Upper lobe of right lung (tissue), 1 donor: Measurements from ENCODE around the gene DAB1. TPM values are rescaled to one million over a fixed set of nuclear protein-coding genes. Genes with fewer than 3 reads are reported as not detected.
"Not testable (repeated sequence)": the region's sequence is repeated elsewhere in the genome, so short reads cannot be mapped to it uniquely, and the experiment has no call there.

Experiments
- ATAC-seq: fragments of 200-7000 bp; cut with Tn5 transposase; one replicate; pipeline ENCODE4 v1.9.1; 2020; ENCODE audit warnings: mild to moderate bottlenecking, moderate library complexity
- DNase-seq: peaks from one replicate; pipeline ENCODE4 v3.0.0-alpha.2; 2020
- H3K27ac ChIP-seq: fragments of 200-600 bp; one replicate; pipeline ENCODE4 v1.8.0; 2022
- H3K27me3 ChIP-seq: fragments of 200-600 bp; one replicate; pipeline ENCODE4 v1.8.0; 2022; ENCODE audit warnings: mild to moderate bottlenecking
- H3K36me3 ChIP-seq: fragments of 200-600 bp; one replicate; pipeline ENCODE4 v1.8.0; 2022
- H3K4me1 ChIP-seq: fragments of 200-600 bp; one replicate; pipeline ENCODE4 v1.8.0; 2022
- H3K4me3 ChIP-seq: fragments of 200-600 bp; one replicate; pipeline ENCODE4 v1.8.0; 2022; ENCODE audit warnings: mild to moderate bottlenecking
- H3K9me3 ChIP-seq: fragments of 200-600 bp; one replicate; pipeline ENCODE4 v1.8.0; 2022
- intact Hi-C: fragments of 100-400 bp; cut with DNase I; formaldehyde crosslinking; loops from one replicate; pipeline ENCODE4 v1.11.0; 2022
- total RNA-seq: library from RNA; stranded (reverse); fragmentation: NEBNext Ultra II Directional; extraction: Animal tissue kit (Norgen Biotek cat#: 25700); gene quantifications from one replicate; pipeline ENCODE4 v1.2.1, GENCODE V29; 2021
- TF ChIP-seq, protein P1 (sequence below): fragments of 200-600 bp; IDR thresholded peaks from one replicate; pipeline ENCODE4 v1.8.0; 2022; ENCODE audit warnings: antibody characterized with exemption
- donor health status: DM: no; HTN: yes; CAD: no; lungs with severe emphysema.

The DAB1 gene
- total RNA-seq, 1 donor from 2014 or later, result 0.29 TPM

DNA sequence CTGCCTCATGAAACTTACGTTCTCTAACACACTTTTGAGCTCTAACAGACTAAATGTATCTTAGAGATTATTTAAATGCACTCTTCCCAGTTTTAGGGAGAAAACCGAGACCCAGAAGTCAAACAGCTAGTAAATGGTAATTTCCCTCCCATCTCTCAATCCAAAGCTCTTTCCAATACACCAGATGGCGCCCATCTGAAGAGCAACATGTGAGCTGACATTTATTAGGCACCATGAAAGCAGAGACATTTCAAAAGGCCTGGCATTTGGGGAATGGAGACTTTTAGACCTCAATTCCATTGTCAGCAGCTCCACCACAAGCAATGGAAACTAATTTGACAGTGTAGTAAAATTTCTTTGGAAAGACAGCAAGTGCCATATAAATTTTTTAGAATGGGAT lies 191.4 kb downstream of the DAB1 start:
- Histone ChIP-seq H3K27ac (no peak overlapping the region), H3K36me3 (no peaks in the 10 kb centered on the region), H3K4me3 (no peak overlapping the region), H3K4me1 (no peaks in the 10 kb centered on the region), H3K27me3 (no peaks in the 10 kb centered on the region), H3K9me3 (no peaks in the 10 kb centered on the region)
- no peak for DNase-seq
- TF ChIP-seq, protein P1, sequence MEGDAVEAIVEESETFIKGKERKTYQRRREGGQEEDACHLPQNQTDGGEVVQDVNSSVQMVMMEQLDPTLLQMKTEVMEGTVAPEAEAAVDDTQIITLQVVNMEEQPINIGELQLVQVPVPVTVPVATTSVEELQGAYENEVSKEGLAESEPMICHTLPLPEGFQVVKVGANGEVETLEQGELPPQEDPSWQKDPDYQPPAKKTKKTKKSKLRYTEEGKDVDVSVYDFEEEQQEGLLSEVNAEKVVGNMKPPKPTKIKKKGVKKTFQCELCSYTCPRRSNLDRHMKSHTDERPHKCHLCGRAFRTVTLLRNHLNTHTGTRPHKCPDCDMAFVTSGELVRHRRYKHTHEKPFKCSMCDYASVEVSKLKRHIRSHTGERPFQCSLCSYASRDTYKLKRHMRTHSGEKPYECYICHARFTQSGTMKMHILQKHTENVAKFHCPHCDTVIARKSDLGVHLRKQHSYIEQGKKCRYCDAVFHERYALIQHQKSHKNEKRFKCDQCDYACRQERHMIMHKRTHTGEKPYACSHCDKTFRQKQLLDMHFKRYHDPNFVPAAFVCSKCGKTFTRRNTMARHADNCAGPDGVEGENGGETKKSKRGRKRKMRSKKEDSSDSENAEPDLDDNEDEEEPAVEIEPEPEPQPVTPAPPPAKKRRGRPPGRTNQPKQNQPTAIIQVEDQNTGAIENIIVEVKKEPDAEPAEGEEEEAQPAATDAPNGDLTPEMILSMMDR, result no peak
- no peak for ATAC-seq
- intact Hi-C loops, result no loop called here

DNA sequence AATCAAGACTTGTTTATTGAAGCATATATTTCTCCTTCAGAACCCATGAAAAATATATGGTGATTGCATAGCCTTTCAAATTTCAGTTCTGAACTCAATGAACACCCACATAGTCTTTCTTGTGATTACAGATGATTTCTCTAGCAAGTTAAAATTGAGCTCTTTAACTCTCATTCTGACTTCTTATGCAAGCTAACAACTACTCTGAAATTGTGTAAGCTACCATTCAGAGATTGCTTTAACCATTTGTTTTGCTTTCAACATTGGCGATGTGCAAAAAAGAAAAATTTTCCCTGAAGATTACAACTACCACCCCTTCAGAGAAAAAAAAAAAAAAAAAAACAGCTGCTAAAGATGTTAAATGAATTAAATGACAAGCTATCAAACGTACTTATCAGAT lies 193.9 kb downstream of the DAB1 start:
- Histone ChIP-seq H3K27me3 (no peaks in the 10 kb centered on the region), H3K4me3 (no peak overlapping the region), H3K36me3 (no peaks in the 10 kb centered on the region), H3K4me1 (no peaks in the 10 kb centered on the region), H3K9me3 (no peaks in the 10 kb centered on the region), H3K27ac (no peak overlapping the region)
- ATAC-seq, result no peak
- intact Hi-C loops, result no loop called here
- DNase-seq, result no peak
- TF ChIP-seq, protein P1, result no peak

DNA sequence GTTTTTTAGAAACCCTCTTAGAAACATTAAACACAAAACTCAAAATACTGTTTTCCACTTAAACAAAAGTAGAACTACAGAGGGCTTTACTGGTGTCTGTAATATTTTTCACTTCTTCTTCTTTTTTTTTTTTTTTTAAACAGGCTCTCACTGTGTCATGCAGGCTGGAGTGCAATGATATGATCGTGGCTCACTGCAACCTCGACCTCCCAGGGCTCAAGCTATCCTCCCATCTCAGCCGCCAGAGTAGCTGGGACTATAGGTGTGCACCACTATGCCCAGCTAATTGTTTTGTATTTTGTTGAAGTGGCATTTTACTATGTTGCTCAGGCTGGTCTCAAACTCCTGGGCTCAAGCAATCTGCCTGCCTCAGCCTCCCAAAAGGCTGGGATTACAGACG lies 194.8 kb downstream of the DAB1 start:
- H3K27ac ChIP-seq, result no peak overlapping the region
- H3K9me3 ChIP-seq, result no peaks in the 10 kb centered on the region
- TF ChIP-seq, protein P1, result no peak
- no peak overlapping the region for H3K4me3 ChIP-seq
- ATAC-seq (no peak), DNase-seq (no peak)
- no peaks in the 10 kb centered on the region for H3K36me3 ChIP-seq
- intact Hi-C loops, result no loop called here
- no peaks in the 10 kb centered on the region for H3K4me1 ChIP-seq
- no peaks in the 10 kb centered on the region for H3K27me3 ChIP-seq

DNA sequence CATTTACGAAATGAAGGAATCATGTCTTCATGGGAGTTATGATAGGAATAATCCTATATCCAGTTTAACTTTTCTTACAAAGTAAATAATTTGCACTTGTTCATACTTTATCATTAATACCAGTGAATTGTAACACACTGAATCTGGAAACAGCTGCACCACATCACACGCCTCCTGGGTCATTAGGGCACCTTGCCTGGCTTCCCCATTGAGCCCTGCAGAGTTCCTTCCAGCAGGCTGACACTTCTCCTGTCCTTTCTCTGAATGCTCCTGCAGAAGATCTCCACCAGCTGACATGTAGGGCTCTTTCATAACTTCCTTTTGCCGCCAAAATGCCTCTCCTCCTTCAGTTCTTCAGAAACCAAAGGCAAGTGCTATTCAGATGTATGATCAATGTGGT lies 201.1 kb downstream of the DAB1 start:
- DNase-seq, result no peak
- Histone ChIP-seq H3K27ac (no peak overlapping the region), H3K36me3 (no peaks in the 10 kb centered on the region), H3K9me3 (no peaks in the 10 kb centered on the region), H3K4me3 (no peak overlapping the region), H3K27me3 (no peaks in the 10 kb centered on the region), H3K4me1 (no peaks in the 10 kb centered on the region)
- peak; percentile 28 for ATAC-seq
- TF ChIP-seq, protein P1, result no peak
- intact Hi-C loops, result no loop called here

- DNase-seq, result no peak
- no peaks in the 10 kb centered on the region for H3K9me3 ChIP-seq
- intact Hi-C loops, result no loop called here
Observed at GRCh38 chr1:57222307-57222706, 201.6 kb downstream of the DAB1 start.

GRCh38 chr1:57220905-57221304 lies 203.0 kb downstream of the DAB1 start:
- H3K27me3 ChIP-seq, H3K36me3 ChIP-seq, H3K4me3 ChIP-seq, ATAC-seq, H3K4me1 ChIP-seq, DNase-seq, H3K9me3 ChIP-seq, H3K27ac ChIP-seq, intact Hi-C loops: not testable (repeated sequence)

More at GRCh38 chr1:57222307-57222706, 201.6 kb downstream of the DAB1 start:
- H3K36me3 ChIP-seq, result no peaks in the 10 kb centered on the region
- H3K4me3 ChIP-seq, result no peak overlapping the region
- no peaks in the 10 kb centered on the region for H3K27me3 ChIP-seq
- H3K27ac ChIP-seq, result no peak overlapping the region
- ATAC-seq, result no peak
- H3K4me1 ChIP-seq, result no peaks in the 10 kb centered on the region
- TF ChIP-seq, protein P1, result no peak
